ENCODE results near the gene CARD6. TPM values are rescaled to one million over a fixed set of nuclear protein-coding genes. Genes with fewer than 3 reads are reported as not detected.
"Not testable (repeated sequence)": the region's sequence is repeated elsewhere in the genome, so short reads cannot be mapped to it uniquely, and the experiment has no call there.

CARD6 gene
- total and polyA plus RNA-seq, 2 experiments from 2014 or later: 0.06 to 0.12 TPM

DNA sequence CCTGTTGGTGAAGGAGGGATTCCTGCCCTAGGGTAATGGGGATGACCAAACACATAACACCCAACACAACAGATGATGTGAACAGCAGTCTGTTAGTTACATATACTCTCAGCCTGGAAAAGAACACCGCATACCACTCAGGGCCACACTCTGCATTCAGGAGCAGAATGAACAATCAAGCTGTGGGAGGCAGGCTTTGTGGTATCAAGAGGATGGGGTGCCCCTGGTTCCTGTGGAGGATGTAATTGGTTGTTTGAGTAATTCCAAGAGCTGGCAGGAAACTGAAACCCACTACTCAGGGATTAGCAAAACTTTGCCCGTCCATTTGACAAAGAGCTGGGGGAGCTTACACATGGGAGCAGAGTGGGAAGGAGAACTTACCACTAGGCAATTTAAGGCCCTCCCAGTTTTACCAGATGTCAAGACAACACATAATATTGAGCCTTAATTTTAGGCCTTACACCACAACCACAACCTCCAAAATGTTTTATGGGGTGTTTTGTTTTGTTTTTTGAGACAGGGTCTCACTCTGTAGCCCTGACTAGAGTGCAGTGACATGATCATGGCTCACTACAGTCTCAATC is 27.4 kb upstream of the CARD6 start:
- Histone ChIP-seq H3K4me3 (no peak overlapping the region), H3K27ac (no peak overlapping the region), H3K36me3 (no peaks in the 10 kb centered on the region), H3K27me3 (no peaks in the 10 kb centered on the region), H3K4me1 (ENCODE audit: low read depth) (no peaks in the 10 kb centered on the region), H3K9me3 (ENCODE audit: low read depth) (no peaks in the 10 kb centered on the region)
- DNase-seq (ENCODE audit: low read depth in 1 of 2, low spot score in 1 of 2): no peak
- TF ChIP-seq, protein P1, sequence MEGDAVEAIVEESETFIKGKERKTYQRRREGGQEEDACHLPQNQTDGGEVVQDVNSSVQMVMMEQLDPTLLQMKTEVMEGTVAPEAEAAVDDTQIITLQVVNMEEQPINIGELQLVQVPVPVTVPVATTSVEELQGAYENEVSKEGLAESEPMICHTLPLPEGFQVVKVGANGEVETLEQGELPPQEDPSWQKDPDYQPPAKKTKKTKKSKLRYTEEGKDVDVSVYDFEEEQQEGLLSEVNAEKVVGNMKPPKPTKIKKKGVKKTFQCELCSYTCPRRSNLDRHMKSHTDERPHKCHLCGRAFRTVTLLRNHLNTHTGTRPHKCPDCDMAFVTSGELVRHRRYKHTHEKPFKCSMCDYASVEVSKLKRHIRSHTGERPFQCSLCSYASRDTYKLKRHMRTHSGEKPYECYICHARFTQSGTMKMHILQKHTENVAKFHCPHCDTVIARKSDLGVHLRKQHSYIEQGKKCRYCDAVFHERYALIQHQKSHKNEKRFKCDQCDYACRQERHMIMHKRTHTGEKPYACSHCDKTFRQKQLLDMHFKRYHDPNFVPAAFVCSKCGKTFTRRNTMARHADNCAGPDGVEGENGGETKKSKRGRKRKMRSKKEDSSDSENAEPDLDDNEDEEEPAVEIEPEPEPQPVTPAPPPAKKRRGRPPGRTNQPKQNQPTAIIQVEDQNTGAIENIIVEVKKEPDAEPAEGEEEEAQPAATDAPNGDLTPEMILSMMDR (IDR thresholded peaks at IDR 0.05; ENCODE audit: low read depth, low read length): no peak

DNA sequence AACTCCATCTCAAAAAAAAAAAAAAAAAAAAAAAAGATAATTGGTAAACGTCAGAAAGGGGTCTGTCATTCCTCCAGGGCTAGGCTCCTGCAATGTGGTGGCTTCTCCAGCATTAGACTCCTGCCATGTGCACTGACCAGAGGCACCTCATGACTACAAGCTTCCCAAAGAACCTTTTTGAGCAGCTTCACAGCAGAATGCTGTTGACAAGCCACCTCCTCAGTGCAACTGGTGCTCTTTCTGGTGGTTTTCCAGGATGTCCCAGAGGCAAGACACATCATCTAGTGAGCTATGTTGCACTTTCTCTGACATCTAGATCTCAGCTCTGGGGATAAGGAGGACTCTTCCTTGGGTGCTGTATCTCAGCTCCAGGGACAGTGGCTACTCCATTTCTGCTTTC is 17.7 kb upstream of the CARD6 start:
- Histone ChIP-seq H3K27me3 (no peaks in the 10 kb centered on the region), H3K9me3 (ENCODE audit: low read depth) (no peaks in the 10 kb centered on the region), H3K36me3 (peaks cover 24% of the 10 kb centered on the region), H3K4me3 (no peak overlapping the region), H3K4me1 (ENCODE audit: low read depth) (no peaks in the 10 kb centered on the region), H3K27ac (peak overlapping the region; percentile 17)
- DNase-seq (ENCODE audit: low read depth in 1 of 2, low spot score in 1 of 2): no peak
- TF ChIP-seq, protein P1 (IDR thresholded peaks at IDR 0.05; ENCODE audit: low read depth, low read length): no peak

DNA sequence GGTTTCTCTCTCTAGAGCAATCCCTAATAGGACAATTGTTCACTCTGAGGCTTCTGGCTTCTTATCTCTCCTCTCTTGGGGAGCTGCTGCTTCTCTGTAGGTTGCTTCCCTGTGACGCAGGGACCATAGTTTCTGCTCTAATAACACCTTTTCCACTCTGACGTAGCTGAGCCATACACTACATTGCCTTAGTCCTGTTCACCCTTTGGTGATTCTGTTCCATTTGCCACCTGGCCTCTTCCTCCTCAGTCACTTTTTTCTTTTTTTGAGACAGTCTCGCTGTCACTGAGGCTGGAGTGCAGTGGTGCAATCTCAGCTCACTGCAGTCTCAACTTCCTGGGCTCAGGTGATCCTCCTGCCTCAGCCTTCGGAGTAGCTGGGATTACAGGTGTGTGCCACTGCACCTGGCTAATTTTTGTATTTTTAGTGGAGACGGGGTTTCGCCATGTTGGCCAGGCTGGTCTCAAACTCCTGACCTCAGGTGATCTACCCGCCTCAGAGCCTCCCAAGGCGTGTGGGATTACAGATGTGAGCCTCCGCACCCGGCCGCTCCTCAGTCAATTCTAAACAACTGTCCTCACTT is 15.6 kb upstream of the CARD6 start:
- not testable (repeated sequence) for H3K9me3 ChIP-seq (ENCODE audit: low read depth); H3K4me1 ChIP-seq (ENCODE audit: low read depth); H3K4me3 ChIP-seq; H3K27me3 ChIP-seq; DNase-seq (ENCODE audit: low read depth in 1 of 2, low spot score in 1 of 2)
- H3K27ac ChIP-seq: peak overlapping the region; percentile 61
- peaks cover 45% of the 10 kb centered on the region for H3K36me3 ChIP-seq

DNA sequence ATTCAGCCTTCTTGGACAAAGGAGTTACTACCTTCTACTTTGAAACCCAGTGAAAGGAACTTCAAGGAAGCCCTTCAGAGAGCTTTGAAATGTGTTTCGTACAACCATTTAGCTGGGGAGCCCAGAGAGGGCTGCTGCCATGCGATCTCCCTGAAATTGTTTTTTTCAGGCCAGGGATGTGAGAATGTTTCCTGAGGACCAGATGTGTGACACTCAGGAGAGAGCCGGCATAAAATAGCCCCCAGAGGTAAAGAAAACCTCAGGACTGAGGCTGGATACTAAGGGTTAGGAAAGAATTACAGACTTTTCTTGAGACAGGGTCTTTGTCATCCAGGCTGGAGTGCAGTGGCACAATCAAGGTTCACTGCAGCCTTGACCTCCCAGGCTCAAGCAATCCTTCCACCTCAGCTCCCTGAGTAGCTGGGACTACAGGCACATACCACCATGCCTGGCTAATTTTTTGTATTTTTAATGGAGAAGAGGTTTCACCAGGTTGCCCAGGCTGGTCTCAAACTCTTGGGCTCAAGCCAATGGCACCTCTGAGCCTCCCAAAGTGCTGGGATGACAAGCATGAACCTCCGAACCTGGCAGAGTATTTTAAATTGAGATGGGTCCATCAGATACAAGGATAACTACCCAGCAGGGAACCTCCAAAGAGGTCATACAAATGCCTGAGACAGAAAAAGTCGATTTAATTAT is 14.5 kb upstream of the CARD6 start:
- H3K36me3 ChIP-seq: peaks cover 56% of the 10 kb centered on the region
- peak overlapping the region; percentile 61 for H3K27ac ChIP-seq
- H3K4me3 ChIP-seq: no peak overlapping the region
- H3K4me1 ChIP-seq (ENCODE audit: low read depth): no peaks in the 10 kb centered on the region
- H3K9me3 ChIP-seq (ENCODE audit: low read depth): no peaks in the 10 kb centered on the region
- DNase-seq (ENCODE audit: low read depth in 1 of 2, low spot score in 1 of 2): no peak
- TF ChIP-seq, protein P1 (IDR thresholded peaks at IDR 0.05; ENCODE audit: low read depth, low read length): no peak
- no peaks in the 10 kb centered on the region for H3K27me3 ChIP-seq

DNA sequence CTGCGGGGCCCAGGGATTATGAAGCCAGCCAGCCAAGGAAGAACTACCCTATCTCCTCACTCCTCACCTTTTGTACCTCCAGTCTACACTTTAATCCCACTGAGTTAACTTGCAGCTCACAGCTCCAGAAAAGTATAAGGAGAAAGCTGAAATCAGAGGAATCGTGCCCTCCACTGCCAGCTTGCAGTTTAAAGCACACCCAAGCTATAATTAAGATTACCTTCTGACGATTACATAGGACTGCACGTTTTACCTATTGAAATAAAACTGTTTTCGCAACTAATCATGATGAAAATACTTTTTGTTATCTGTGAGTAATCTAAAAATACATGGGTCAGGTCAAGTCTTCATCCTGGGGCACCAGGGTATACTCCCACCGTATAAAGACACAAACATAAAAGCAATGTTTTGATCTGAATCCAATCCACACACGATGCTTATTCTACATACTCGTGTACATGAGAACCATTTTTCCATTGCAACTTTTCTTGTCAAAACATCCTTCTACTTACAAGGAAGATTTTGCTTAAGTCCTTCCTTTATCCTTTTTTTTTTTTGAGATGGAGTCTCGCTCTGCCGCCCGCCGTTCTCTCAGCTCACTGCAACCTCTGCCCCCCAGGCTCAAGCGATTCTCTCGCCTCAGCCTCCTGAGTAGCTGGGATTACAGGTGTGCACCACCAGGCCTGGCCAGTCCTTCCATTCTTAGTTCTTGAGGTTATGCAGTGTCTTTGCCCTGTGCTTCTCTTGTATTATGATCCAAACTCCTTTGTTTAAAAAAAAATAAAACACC is 13.8 kb upstream of the CARD6 start:
- DNase-seq (ENCODE audit: low read depth in 1 of 2, low spot score in 1 of 2): no peak
- Histone ChIP-seq H3K36me3 (peaks cover 64% of the 10 kb centered on the region), H3K27me3 (no peaks in the 10 kb centered on the region), H3K4me3 (no peak overlapping the region), H3K27ac (peak overlapping the region; percentile 61), H3K4me1 (ENCODE audit: low read depth) (no peaks in the 10 kb centered on the region), H3K9me3 (ENCODE audit: low read depth) (no peaks in the 10 kb centered on the region)
- TF ChIP-seq, protein P1 (IDR thresholded peaks at IDR 0.05; ENCODE audit: low read depth, low read length): no peak
